Renal cortical epithelial cell (primary cell): ENCODE results near the gene ST14. TPM values are rescaled to one million over a fixed set of nuclear protein-coding genes. Genes with fewer than 3 reads are reported as not detected.
A peak's percentile ranks its signal among the peaks of the same experiment; 100 is the strongest.

Experiments used
- DNase-seq: peaks from one replicate; pipeline ENCODE4 v3.0.0-alpha.2; 2011; ENCODE audit warnings: low read depth
- total RNA-seq: library from RNA; depleted of rRNA; stranded (reverse); fragments of >200 nt; gene quantifications from 2 replicates; pipeline ENCODE4 v1.2.3, GENCODE V29; 2014

Gene ST14
- total RNA-seq, 1 donor from 2014 or later, result 35.1 TPM

GRCh38 chr11:130136107-130136506 is 23.5 kb upstream of the ST14 start:
- no peak for DNase-seq

- DNase-seq, result no peak
Observed at GRCh38 chr11:130137999-130138398, 21.6 kb upstream of the ST14 start.

- no peak for DNase-seq
Observed at GRCh38 chr11:130139401-130139800, 20.2 kb upstream of the ST14 start.

- no peak for DNase-seq
Observed at GRCh38 chr11:130141561-130142341, 17.8 kb upstream of the ST14 start.

- no peak for DNase-seq
Observed at GRCh38 chr11:130144141-130144540, 15.4 kb upstream of the ST14 start.

- peak; percentile 13 for DNase-seq
Observed at GRCh38 chr11:130144861-130145281, 14.7 kb upstream of the ST14 start.

- DNase-seq, result peak; percentile 9
Observed at GRCh38 chr11:130145311-130145812, 14.2 kb upstream of the ST14 start.

GRCh38 chr11:130145975-130146776 is 13.4 kb upstream of the ST14 start:
- peak; percentile 68 for DNase-seq

- peak; percentile 25 for DNase-seq
Observed at GRCh38 chr11:130146796-130147195, 12.8 kb upstream of the ST14 start.

GRCh38 chr11:130148796-130149326 is 10.7 kb upstream of the ST14 start:
- DNase-seq, result no peak

- no peak for DNase-seq
Observed at GRCh38 chr11:130150790-130151189, 8.8 kb upstream of the ST14 start.

GRCh38 chr11:130151196-130151595 is 8.4 kb upstream of the ST14 start:
- no peak for DNase-seq

GRCh38 chr11:130156108-130157022 is 3.2 kb upstream of the ST14 start:
- DNase-seq, result peak; percentile 15

GRCh38 chr11:130157101-130157500 is 2.5 kb upstream of the ST14 start:
- no peak for DNase-seq

- no peak for DNase-seq
Observed at GRCh38 chr11:130157840-130158239, 1.7 kb upstream of the ST14 start.

GRCh38 chr11:130159139-130159538 is 443 bp upstream of the ST14 start:
- DNase-seq, result no peak

- no peak for DNase-seq
Observed at GRCh38 chr11:130160498-130161155, 1.0 kb downstream of the ST14 start.

- DNase-seq, result no peak
Observed at GRCh38 chr11:130161441-130162145, 2.0 kb downstream of the ST14 start.

- DNase-seq, result peak; percentile 54
Observed at GRCh38 chr11:130162733-130163132, 3.2 kb downstream of the ST14 start.
